Uterus (tissue), 4 donors: ENCODE results near the gene ZNG1F. TPM values are rescaled to one million over a fixed set of nuclear protein-coding genes. Genes with fewer than 3 reads are reported as not detected.
"Not testable (repeated sequence)": the region's sequence is repeated elsewhere in the genome, so short reads cannot be mapped to it uniquely, and the experiment has no call there.

Experiments
- DNase-seq, 2 donors: peaks; one replicate each; pipeline ENCODE4 v3.0.0-alpha.2; 2019 to 2020
- H3K27ac ChIP-seq, 2 donors: fragments of 200-600 bp; sonication (generic); 1 replicate in 1 of 2; 2 replicates in 1 of 2; pipeline ENCODE4 v1.5.1; 2016 to 2018
- H3K27me3 ChIP-seq, 2 donors: fragments of 200-600 bp; sonication (generic); one replicate each; pipeline ENCODE4 v1.5.1; 2018 to 2019; ENCODE audit warnings: control low read depth in 1 of 2
- H3K36me3 ChIP-seq, 2 donors: fragments of 200-600 bp; sonication (generic); one replicate each; pipeline ENCODE4 v1.5.1; 2019; ENCODE audit warnings: control low read depth in 1 of 2
- H3K4me1 ChIP-seq, 2 donors: fragments of 200-600 bp; sonication (generic); one replicate each; pipeline ENCODE4 v1.5.1; 2018 to 2019; ENCODE audit warnings: control low read depth in 1 of 2
- H3K4me3 ChIP-seq, 2 donors: fragments of 200-600 bp; sonication (generic); 1 replicate in 1 of 2; 2 replicates in 1 of 2; pipeline ENCODE4 v1.5.1; 2018 to 2019; ENCODE audit warnings: mild to moderate bottlenecking in 1 of 2
- H3K9me3 ChIP-seq, 2 donors: fragments of 200-600 bp; sonication (generic); one replicate each; pipeline ENCODE4 v1.5.1; 2019; ENCODE audit warnings: control low read depth in 1 of 2
- CTCF ChIP-seq, 4 experiments: fragments of 200-600 bp in 2 of 4; fragments of 450-650 bp in 2 of 4; sonication (generic) in 2 of 4; IDR thresholded peaks; one replicate each; pipeline ENCODE4 v1.5.1; 2016 to 2019; ENCODE audit warnings: antibody characterized with exemption in 4 of 4, mild to moderate bottlenecking in 2 of 4, moderate library complexity in 1 of 4
- intact Hi-C: fragments of 100-400 bp; cut with DNase I; formaldehyde crosslinking; loops from one replicate; pipeline ENCODE4 v1.15.1; 2023; ENCODE audit warnings: low total_unique reads
- microRNA-seq: library from miRNA; unstranded; fragments of <30 nt; microRNA quantifications from one replicate; pipeline ENCODE4, GENCODE V29; 2016; ENCODE audit warnings: borderline microRNAs expressed, borderline replicate concordance
- small RNA-seq: library from RNA; depleted of rRNA; stranded (forward); fragments of <200 nt; gene quantifications from one replicate; pipeline ENCODE3, GENCODE V24; 2016
- total RNA-seq, 4 donors: library from RNA; depleted of rRNA in 3 of 4; stranded (reverse); fragments of >200 nt in 3 of 4; gene quantifications; one replicate each; pipeline versions ENCODE4 v1.1.0 to v1.2.4, GENCODE V29; 2014 to 2023
- donor health status: DM: yes; HTN: yes; CAD: no.

ZNG1F gene
- total RNA-seq, 4 donors from 2014 or later: 1.0 to 20.3 (median 6.0) TPM

- intact Hi-C loops, H3K4me3 ChIP-seq, H3K27me3 ChIP-seq, H3K36me3 ChIP-seq, DNase-seq, H3K9me3 ChIP-seq, H3K27ac ChIP-seq, H3K4me1 ChIP-seq: not testable (repeated sequence)
- peak in 2 of 4 experiments; percentile 26 to 31 for TF ChIP-seq CTCF (IDR thresholded peaks at IDR 0.05)
Measured at GRCh38 chr9:41088450-41089059, 100.6 kb downstream of the ZNG1F start.

- H3K27ac ChIP-seq, H3K4me1 ChIP-seq, H3K4me3 ChIP-seq, H3K27me3 ChIP-seq, H3K36me3 ChIP-seq, H3K9me3 ChIP-seq, DNase-seq, intact Hi-C loops: not testable (repeated sequence)
Measured at GRCh38 chr9:41087929-41088328, 101.2 kb downstream of the ZNG1F start.

GRCh38 chr9:41087157-41087780 is 101.8 kb downstream of the ZNG1F start:
- H3K27me3 ChIP-seq, H3K36me3 ChIP-seq, H3K4me3 ChIP-seq, H3K4me1 ChIP-seq, intact Hi-C loops, H3K9me3 ChIP-seq: not testable (repeated sequence)
- peak; percentile 27 to 41 for DNase-seq
- H3K27ac ChIP-seq: peak overlapping the region in 1 of 2 donors; percentile 11

GRCh38 chr9:41086685-41087084 is 102.4 kb downstream of the ZNG1F start:
- H3K4me1 ChIP-seq, intact Hi-C loops, H3K27me3 ChIP-seq, DNase-seq, H3K4me3 ChIP-seq, H3K36me3 ChIP-seq, H3K9me3 ChIP-seq, H3K27ac ChIP-seq: not testable (repeated sequence)

GRCh38 chr9:41086215-41086614 is 102.9 kb downstream of the ZNG1F start:
- H3K36me3 ChIP-seq, H3K9me3 ChIP-seq, intact Hi-C loops, H3K27me3 ChIP-seq, DNase-seq, H3K4me1 ChIP-seq, H3K4me3 ChIP-seq, H3K27ac ChIP-seq: not testable (repeated sequence)

GRCh38 chr9:41082358-41082757 is 106.8 kb downstream of the ZNG1F start:
- H3K4me3 ChIP-seq, H3K27ac ChIP-seq, intact Hi-C loops, H3K27me3 ChIP-seq, DNase-seq, H3K36me3 ChIP-seq, H3K9me3 ChIP-seq, H3K4me1 ChIP-seq: not testable (repeated sequence)

Small RNAs within 50 kb of the gene (microRNA-seq; reads per million reads assigned to microRNA genes)
- gene MIR4477A: not detected

Small RNAs within 50 kb of the gene (small RNA-seq; reads per million reads assigned to genes)
- gene MIR4477A: not detected
- gene RNA5SP530: not detected

Other genes with a start within 250 kb of the ZNG1F start
- under 1 TPM in 1 of 4 donors, not detected in 3; 0.51 TPM for gene FOXD4L6, start 60.6 kb downstream of the ZNG1F start, total RNA-seq